Measurements from ENCODE around the gene TMEM141.
"Not testable (repeated sequence)": the region's sequence is repeated elsewhere in the genome, so short reads cannot be mapped to it uniquely, and the experiment has no call there.

Gene TMEM141

DNA sequence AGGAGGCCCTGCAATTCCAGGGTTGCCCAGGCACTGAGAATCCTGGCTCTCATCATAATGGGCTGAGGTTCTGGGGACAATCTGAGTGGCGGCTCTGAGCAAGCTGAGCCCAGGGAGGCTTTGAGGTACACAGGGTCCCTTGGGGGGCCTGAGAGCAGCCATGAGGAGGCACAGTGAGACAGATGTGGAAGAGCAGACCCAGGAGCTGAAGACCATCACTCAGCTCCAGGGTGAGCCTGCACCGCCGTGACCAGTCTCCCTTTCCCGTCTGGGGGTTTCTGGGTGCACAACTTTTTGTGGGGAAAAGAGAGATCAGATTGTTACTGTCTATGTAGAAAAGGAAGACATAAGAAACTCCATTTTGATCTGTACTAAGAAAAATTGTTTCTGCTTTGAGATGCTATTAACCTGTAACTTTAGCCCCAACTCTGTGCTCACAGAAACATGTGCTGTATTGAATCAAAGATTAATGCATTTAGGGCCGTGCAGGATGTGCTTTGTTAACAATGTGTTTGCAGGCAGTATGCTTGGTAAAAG lies 5.2 kb downstream of the TMEM141 start, which contains the start of gene CCDC183:
CCDC183 (plus strand) TSS at position 101 of the 537 bp plus-strand sequence; CDS start at position 161, 60 bp downstream.
- Histone ChIP-seq H3K36me3 (ENCODE audit: insufficient read depth, low read length) (no peaks in the 10 kb centered on the region), H3K4me1 (ENCODE audit: insufficient read depth, low read length, poor library complexity, severe bottlenecking) (peaks cover 11% of the 10 kb centered on the region), H3K79me2 (ENCODE audit: insufficient read depth, low read length) (no peaks in the 10 kb centered on the region; the same call in 1 of the 2 replicates), H3K9me2 (replicated peaks; ENCODE audit: low read depth, low read length) (no peaks in the 10 kb centered on the region), H3K27me3 (ENCODE audit: insufficient read depth, low read length, poor library complexity, severe bottlenecking) (no peaks in the 10 kb centered on the region), H3K4me2 (ENCODE audit: low read depth, low read length, poor library complexity, severe bottlenecking) (no peak within 1 kb of the TSS), H3F3A (ENCODE audit: low read depth) (no peaks in the 10 kb centered on the region), H3K9me3 (ENCODE audit: insufficient read depth, low read depth, low read length) (no peaks in the 10 kb centered on the region), H4K20me1 (ENCODE audit: insufficient read depth, low read length, poor library complexity, severe bottlenecking) (peaks cover 8% of the 10 kb centered on the region), H3K9ac (ENCODE audit: low read depth, low read length, poor library complexity, severe bottlenecking) (no peak within 1 kb of the TSS), H2AFZ (ENCODE audit: low read length) (no peak within 1 kb of the TSS), H3K4me3 (ENCODE audit: low read length, poor library complexity, severe bottlenecking) (no peak within 1 kb of the TSS)
- TF ChIP-seq EZH2phosphoT487 (IDR thresholded peaks at IDR 0.05; ENCODE audit: borderline replicate concordance): no peak
- TF ChIP-seq, protein P1, sequence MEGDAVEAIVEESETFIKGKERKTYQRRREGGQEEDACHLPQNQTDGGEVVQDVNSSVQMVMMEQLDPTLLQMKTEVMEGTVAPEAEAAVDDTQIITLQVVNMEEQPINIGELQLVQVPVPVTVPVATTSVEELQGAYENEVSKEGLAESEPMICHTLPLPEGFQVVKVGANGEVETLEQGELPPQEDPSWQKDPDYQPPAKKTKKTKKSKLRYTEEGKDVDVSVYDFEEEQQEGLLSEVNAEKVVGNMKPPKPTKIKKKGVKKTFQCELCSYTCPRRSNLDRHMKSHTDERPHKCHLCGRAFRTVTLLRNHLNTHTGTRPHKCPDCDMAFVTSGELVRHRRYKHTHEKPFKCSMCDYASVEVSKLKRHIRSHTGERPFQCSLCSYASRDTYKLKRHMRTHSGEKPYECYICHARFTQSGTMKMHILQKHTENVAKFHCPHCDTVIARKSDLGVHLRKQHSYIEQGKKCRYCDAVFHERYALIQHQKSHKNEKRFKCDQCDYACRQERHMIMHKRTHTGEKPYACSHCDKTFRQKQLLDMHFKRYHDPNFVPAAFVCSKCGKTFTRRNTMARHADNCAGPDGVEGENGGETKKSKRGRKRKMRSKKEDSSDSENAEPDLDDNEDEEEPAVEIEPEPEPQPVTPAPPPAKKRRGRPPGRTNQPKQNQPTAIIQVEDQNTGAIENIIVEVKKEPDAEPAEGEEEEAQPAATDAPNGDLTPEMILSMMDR (conservative IDR thresholded peaks at IDR 0.05; ENCODE audit: low read length): no peak

DNA sequence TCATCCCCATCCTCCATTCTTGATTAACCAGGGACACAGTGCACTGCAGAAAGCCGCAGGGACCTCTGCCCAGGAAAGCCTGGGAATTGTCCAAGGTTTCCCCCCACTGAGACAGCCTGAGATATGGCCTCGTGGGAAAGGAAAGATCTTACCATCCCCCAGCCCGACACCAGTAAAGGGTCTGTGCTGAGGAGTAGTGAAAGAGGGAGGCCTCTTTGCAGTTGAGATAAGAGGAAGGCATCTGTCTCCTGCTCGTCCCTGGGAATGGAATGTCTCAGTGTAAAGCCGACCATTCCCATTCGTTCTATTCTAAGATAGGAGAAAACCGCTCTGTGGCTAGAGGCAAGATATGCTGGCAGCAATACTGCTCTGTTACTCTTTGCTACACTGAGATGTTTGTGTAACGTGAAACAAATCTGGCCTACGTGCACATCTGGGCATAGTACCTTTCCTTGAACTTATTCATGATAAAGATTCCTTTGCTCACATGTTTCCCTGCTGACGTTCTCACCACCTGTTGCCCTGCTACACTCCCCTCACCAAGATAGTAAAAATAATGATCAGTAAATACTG lies 5.7 kb downstream of the TMEM141 start:
- not testable (repeated sequence) for H3K27me3 ChIP-seq (ENCODE audit: insufficient read depth, low read length, poor library complexity, severe bottlenecking); H3K4me2 ChIP-seq (ENCODE audit: low read depth, low read length, poor library complexity, severe bottlenecking); H3K9me2 ChIP-seq (replicated peaks; ENCODE audit: low read depth, low read length); H3K79me2 ChIP-seq (ENCODE audit: insufficient read depth, low read length); H3K36me3 ChIP-seq (ENCODE audit: insufficient read depth, low read length); H3K9me3 ChIP-seq (ENCODE audit: insufficient read depth, low read depth, low read length); H4K20me1 ChIP-seq (ENCODE audit: insufficient read depth, low read length, poor library complexity, severe bottlenecking); H2AFZ ChIP-seq (ENCODE audit: low read length); H3F3A ChIP-seq (ENCODE audit: low read depth); H3K9ac ChIP-seq (ENCODE audit: low read depth, low read length, poor library complexity, severe bottlenecking); H3K4me3 ChIP-seq (ENCODE audit: low read length, poor library complexity, severe bottlenecking)
- peaks cover 11% of the 10 kb centered on the region for H3K4me1 ChIP-seq (ENCODE audit: insufficient read depth, low read length, poor library complexity, severe bottlenecking)

DNA sequence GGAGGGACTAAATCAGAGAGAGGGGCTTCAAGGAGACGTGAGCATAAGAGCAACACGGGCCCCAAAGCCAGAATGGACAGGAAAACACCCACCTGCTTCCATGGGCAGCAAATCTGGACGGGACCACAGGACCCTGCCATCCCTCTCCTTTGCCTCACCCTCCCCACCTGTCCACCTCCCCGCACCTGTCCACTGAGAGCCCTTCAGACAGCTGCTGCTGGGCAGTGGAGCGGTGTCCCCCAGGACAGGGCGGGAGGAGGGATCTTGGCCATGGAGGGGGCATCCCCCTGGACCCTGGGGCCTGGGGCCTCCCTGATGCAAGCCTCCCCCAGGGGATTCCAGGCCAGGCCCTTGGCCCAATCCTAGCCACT lies 7.5 kb downstream of the TMEM141 start:
- Histone ChIP-seq H4K20me1 (ENCODE audit: insufficient read depth, low read length, poor library complexity, severe bottlenecking) (no peaks in the 10 kb centered on the region), H3F3A (ENCODE audit: low read depth) (no peaks in the 10 kb centered on the region), H3K4me3 (ENCODE audit: low read length, poor library complexity, severe bottlenecking) (no peak overlapping the region), H3K79me2 (ENCODE audit: insufficient read depth, low read length) (no peaks in the 10 kb centered on the region), H3K9ac (ENCODE audit: low read depth, low read length, poor library complexity, severe bottlenecking) (no peak overlapping the region), H2AFZ (ENCODE audit: low read length) (no peak overlapping the region), H3K9me2 (replicated peaks; ENCODE audit: low read depth, low read length) (no peaks in the 10 kb centered on the region), H3K27me3 (ENCODE audit: insufficient read depth, low read length, poor library complexity, severe bottlenecking) (no peaks in the 10 kb centered on the region), H3K4me2 (ENCODE audit: low read depth, low read length, poor library complexity, severe bottlenecking) (no peak overlapping the region), H3K36me3 (ENCODE audit: insufficient read depth, low read length) (no peaks in the 10 kb centered on the region), H3K4me1 (ENCODE audit: insufficient read depth, low read length, poor library complexity, severe bottlenecking) (peaks cover 5% of the 10 kb centered on the region), H3K9me3 (ENCODE audit: insufficient read depth, low read depth, low read length) (no peaks in the 10 kb centered on the region)
- TF ChIP-seq EZH2phosphoT487 (IDR thresholded peaks at IDR 0.05; ENCODE audit: borderline replicate concordance): no peak
- TF ChIP-seq, protein P1 (conservative IDR thresholded peaks at IDR 0.05; ENCODE audit: low read length): no peak
